CD14-positive monocyte (primary cell): ENCODE results near the gene GFRA4. TPM values are rescaled to one million over a fixed set of nuclear protein-coding genes. Genes with fewer than 3 reads are reported as not detected.

Experiments used
- DNase-seq, 3 donors: peaks; one replicate each; pipeline ENCODE4 v3.0.0-alpha.2; 2011 to 2022
- H2AFZ ChIP-seq: 2 replicates; pipeline ENCODE4 v1.6.0; 2012; ENCODE audit warnings: mild to moderate bottlenecking, low read depth, low read length, inconsistent platforms; ENCODE audit not compliant: insufficient read depth, poor library complexity, severe bottlenecking
- H3K27ac ChIP-seq, 2 donors: 1 replicate in 1 of 2; 2 replicates in 1 of 2; pipeline ENCODE4 v1.5.1; 2012 to 2013; ENCODE audit warnings: low read length in 2 of 2, control low read depth in 1 of 2, inconsistent platforms in 1 of 2, low read depth in 1 of 2, mild to moderate bottlenecking in 1 of 2
- H3K27me3 ChIP-seq, 2 donors: one replicate each; pipeline versions ENCODE4 v1.6.0 to v1.6.1; 2011 to 2013; ENCODE audit warnings: low read length in 2 of 2; ENCODE audit not compliant: control insufficient read depth in 2 of 2, insufficient read depth in 2 of 2
- H3K36me3 ChIP-seq, 2 donors: replicated peaks in 1 of 2; 1 replicate in 1 of 2; 2 replicates in 1 of 2; pipeline versions ENCODE4 v1.5.1 to v1.6.1; 2012 to 2013; ENCODE audit warnings: low read length in 2 of 2, control low read depth in 1 of 2, inconsistent platforms in 1 of 2, mild to moderate bottlenecking in 1 of 2; ENCODE audit not compliant: insufficient read depth in 2 of 2, control insufficient read depth in 1 of 2
- H3K4me1 ChIP-seq, 2 donors: 1 replicate in 1 of 2; 2 replicates in 1 of 2; pipeline versions ENCODE4 v1.5.1 to v1.6.1; 2012 to 2013; ENCODE audit warnings: low read length in 2 of 2, control low read depth in 1 of 2, inconsistent platforms in 1 of 2, mild to moderate bottlenecking in 1 of 2, moderate library complexity in 1 of 2; ENCODE audit not compliant: insufficient read depth in 2 of 2, control insufficient read depth in 1 of 2
- H3K4me2 ChIP-seq: replicated peaks from 2 replicates; pipeline ENCODE3; 2012; ENCODE audit warnings: low read length, moderate library complexity, mild to moderate bottlenecking; ENCODE audit not compliant: poor library complexity, severe bottlenecking; ENCODE audit errors: extremely low read depth
- H3K4me3 ChIP-seq, 3 experiments: fragments of 200-600 bp in 1 of 3; sonication (generic) in 1 of 3; replicated peaks in 1 of 3; 1 replicate in 2 of 3; 2 replicates in 1 of 3; pipeline ENCODE4 v1.5.1; 2011 to 2013; ENCODE audit warnings: low read length in 3 of 3, mild to moderate bottlenecking in 3 of 3, control low read depth in 2 of 3, low read depth in 2 of 3, inconsistent platforms in 1 of 3, moderate library complexity in 1 of 3
- H3K79me2 ChIP-seq: 2 replicates; pipeline ENCODE4 v1.6.0; 2012; ENCODE audit warnings: mild to moderate bottlenecking, control low read depth, inconsistent platforms, low read length, moderate library complexity; ENCODE audit not compliant: insufficient read depth
- H3K9ac ChIP-seq: 2 replicates; pipeline ENCODE4 v1.6.0; 2017; ENCODE audit warnings: low read length, mild to moderate bottlenecking; ENCODE audit not compliant: insufficient read depth, poor library complexity, severe bottlenecking
- H3K9me3 ChIP-seq, 2 donors: replicated peaks in 1 of 2; 1 replicate in 1 of 2; 2 replicates in 1 of 2; pipeline versions ENCODE4 v1.5.1 to v1.6.1; 2012 to 2013; ENCODE audit warnings: low read length in 2 of 2, control low read depth in 1 of 2; ENCODE audit not compliant: control insufficient read depth in 1 of 2, insufficient read depth in 1 of 2
- H4K20me1 ChIP-seq: 2 replicates; pipeline ENCODE4 v1.6.0; 2012; ENCODE audit warnings: mild to moderate bottlenecking, low read length, control low read depth, moderate library complexity; ENCODE audit not compliant: insufficient read depth
- H3K27ac Mint-ChIP-seq, 7 donors: one replicate each; pipeline ENCODE4 v1.8.0; 2020; ENCODE audit warnings: mild to moderate bottlenecking in 7 of 7, mixed read lengths in 7 of 7, moderate library complexity in 6 of 7, inconsistent platforms in 2 of 7
- H3K27me3 Mint-ChIP-seq, 3 donors: one replicate each; pipeline ENCODE4 v1.8.0; 2021 to 2022; ENCODE audit warnings: low read depth in 3 of 3, mild to moderate bottlenecking in 3 of 3, mixed read lengths in 3 of 3, moderate library complexity in 3 of 3, inconsistent platforms in 1 of 3
- H3K36me3 Mint-ChIP-seq, 2 donors: one replicate each; pipeline ENCODE4 v1.8.0; 2020; ENCODE audit warnings: mixed read lengths in 2 of 2, inconsistent platforms in 1 of 2, mild to moderate bottlenecking in 1 of 2
- H3K4me1 Mint-ChIP-seq: one replicate; pipeline ENCODE4 v1.8.0; 2020; ENCODE audit warnings: mild to moderate bottlenecking, mixed read lengths
- H3K4me3 Mint-ChIP-seq, 2 donors: one replicate each; pipeline ENCODE4 v1.8.0; 2020; ENCODE audit warnings: mild to moderate bottlenecking in 2 of 2, mixed read lengths in 2 of 2, moderate library complexity in 1 of 2
- H3K9me3 Mint-ChIP-seq, 7 donors: one replicate each; pipeline ENCODE4 v1.8.0; 2020 to 2022; ENCODE audit warnings: mixed read lengths in 7 of 7, mild to moderate bottlenecking in 6 of 7, moderate library complexity in 6 of 7, inconsistent platforms in 2 of 7
- whole genome bisulfite sequencing: methylation state at CpG from one replicate; pipeline ENCODE4 v1.1.5; 2013; ENCODE audit warnings: missing lambda C conversion rate; ENCODE audit not compliant: insufficient coverage; 5-methylcytosine and 5-hydroxymethylcytosine counted together
- intact Hi-C, 2 donors: fragments of 100-400 bp; cut with micrococcal nuclease; formaldehyde crosslinking; loops; one replicate each; pipeline versions ENCODE4 v1.15.0 to v1.15.1; 2023
- polyA plus RNA-seq, 3 donors: library from polyadenylated mRNA; depleted of rRNA in 1 of 3; unstranded in 2 of 3; stranded (reverse) in 1 of 3; fragments of 300-500 nt in 2 of 3; fragments of >200 nt in 1 of 3; fragmentation: Illumina TruSeq in 2 of 3; gene quantifications; 1 replicate in 2 of 3; 2 replicates in 1 of 3; pipeline ENCODE4 v1.2.3, GENCODE V29; 2012 to 2021
- TF ChIP-seq, protein P1 (sequence below): fragments of 200-600 bp; IDR thresholded peaks from one replicate; pipeline ENCODE4 v1.8.0; 2022; ENCODE audit warnings: antibody characterized with exemption, mild to moderate bottlenecking

GFRA4 gene
- polyA plus RNA-seq, 3 donors: not detected

DNA sequence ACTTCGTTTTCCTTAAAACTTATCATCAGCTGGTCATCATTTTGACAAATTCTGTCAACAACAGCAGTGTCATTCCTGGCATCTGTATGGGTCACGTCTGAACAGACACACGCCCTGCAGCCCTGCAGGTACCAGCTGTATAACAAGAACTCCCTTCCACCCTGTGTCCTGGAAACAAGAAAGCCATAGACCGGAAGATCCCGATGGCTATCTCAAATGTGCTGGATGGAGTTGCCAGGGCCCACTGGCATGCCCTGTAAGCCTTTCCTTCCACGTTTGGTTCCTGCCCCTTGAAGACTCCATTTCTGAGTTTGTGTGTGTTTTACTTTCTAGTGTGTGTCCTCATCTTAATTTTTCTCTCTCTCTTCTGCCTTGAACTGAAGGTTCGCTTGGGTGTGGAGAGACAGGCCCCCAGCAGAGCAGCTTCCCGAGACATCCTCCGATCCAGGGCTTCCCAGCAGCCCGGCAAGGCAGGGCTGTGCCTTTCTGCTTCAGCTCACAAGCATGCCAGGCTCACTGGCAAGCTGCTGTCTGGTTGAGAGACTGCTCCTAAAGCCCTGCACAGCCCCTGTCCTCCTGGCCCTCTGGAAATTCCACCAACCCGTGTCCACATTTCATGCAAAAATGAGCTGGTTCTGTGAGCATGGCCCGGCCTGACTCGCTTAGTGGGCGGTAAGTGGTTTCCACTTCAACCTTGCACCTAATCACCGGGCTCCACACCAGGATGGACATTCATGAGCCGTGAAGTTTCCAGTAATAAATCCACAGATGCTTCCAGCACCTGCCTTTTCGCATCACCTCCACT lies 8.7 kb downstream of the GFRA4 start:
- Histone ChIP-seq H3K27me3 (peaks cover 0 to 4% of the 10 kb centered on the region in 2 donors), H3K4me2 (no peak overlapping the region), H3K36me3 (peaks cover 10 to 17% of the 10 kb centered on the region in 2 donors), H2AFZ (no peak overlapping the region), H4K20me1 (no peaks in the 10 kb centered on the region), H3K4me1 (peaks cover 25 to 28% of the 10 kb centered on the region in 2 donors), H3K9ac (no peak overlapping the region), H3K79me2 (no peaks in the 10 kb centered on the region), H3K9me3 (peaks cover 0 to 2% of the 10 kb centered on the region in 2 donors), H3K27ac (no peak overlapping the region), H3K4me3 (no peak overlapping the region)
- peaks cover 30% of the 10 kb centered on the region for H3K4me1 Mint-ChIP-seq
- H3K9me3 Mint-ChIP-seq: peaks cover 3 to 9% (median 5%) of the 10 kb centered on the region in 7 donors
- 98% methylated on average over 14 of the region's 17 CpGs for WGBS
- intact Hi-C loops: no loop called here
- peaks cover 22% of the 10 kb centered on the region in 2 donors for H3K36me3 Mint-ChIP-seq
- peaks cover 9 to 20% (median 11%) of the 10 kb centered on the region in 3 donors for H3K27me3 Mint-ChIP-seq
- no peak for DNase-seq
- TF ChIP-seq, protein P1, sequence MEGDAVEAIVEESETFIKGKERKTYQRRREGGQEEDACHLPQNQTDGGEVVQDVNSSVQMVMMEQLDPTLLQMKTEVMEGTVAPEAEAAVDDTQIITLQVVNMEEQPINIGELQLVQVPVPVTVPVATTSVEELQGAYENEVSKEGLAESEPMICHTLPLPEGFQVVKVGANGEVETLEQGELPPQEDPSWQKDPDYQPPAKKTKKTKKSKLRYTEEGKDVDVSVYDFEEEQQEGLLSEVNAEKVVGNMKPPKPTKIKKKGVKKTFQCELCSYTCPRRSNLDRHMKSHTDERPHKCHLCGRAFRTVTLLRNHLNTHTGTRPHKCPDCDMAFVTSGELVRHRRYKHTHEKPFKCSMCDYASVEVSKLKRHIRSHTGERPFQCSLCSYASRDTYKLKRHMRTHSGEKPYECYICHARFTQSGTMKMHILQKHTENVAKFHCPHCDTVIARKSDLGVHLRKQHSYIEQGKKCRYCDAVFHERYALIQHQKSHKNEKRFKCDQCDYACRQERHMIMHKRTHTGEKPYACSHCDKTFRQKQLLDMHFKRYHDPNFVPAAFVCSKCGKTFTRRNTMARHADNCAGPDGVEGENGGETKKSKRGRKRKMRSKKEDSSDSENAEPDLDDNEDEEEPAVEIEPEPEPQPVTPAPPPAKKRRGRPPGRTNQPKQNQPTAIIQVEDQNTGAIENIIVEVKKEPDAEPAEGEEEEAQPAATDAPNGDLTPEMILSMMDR: no peak
- no peak overlapping the region for H3K27ac Mint-ChIP-seq
- H3K4me3 Mint-ChIP-seq: no peak overlapping the region

DNA sequence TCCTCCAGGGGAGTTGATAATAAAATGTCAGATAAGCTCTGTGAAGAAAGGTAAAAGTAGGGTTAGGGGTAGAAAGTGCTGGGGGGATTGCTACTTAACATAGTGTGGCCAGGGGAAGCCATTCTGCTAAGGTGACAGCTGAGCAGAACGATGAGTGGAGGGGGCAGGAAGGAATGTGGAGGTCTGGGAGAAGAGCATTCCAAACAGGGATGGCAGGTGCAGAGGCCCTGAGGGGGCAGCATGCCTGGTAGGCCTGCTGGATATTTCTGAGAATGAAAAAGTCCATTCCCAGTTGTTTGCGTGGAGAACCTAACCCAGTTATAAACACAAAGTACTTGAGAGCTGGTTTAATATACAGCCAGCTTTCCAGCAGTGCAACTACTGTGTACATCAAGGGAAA lies 9.3 kb downstream of the GFRA4 start:
- no peak overlapping the region for H3K4me3 Mint-ChIP-seq
- Histone ChIP-seq H3K9me3 (peaks cover 0 to 2% of the 10 kb centered on the region in 2 donors), H2AFZ (no peak overlapping the region), H4K20me1 (no peaks in the 10 kb centered on the region), H3K27ac (no peak overlapping the region), H3K9ac (no peak overlapping the region), H3K4me2 (no peak overlapping the region), H3K36me3 (peaks cover 16 to 23% of the 10 kb centered on the region in 2 donors), H3K27me3 (peaks cover 0 to 4% of the 10 kb centered on the region in 2 donors), H3K4me3 (no peak overlapping the region), H3K79me2 (no peaks in the 10 kb centered on the region), H3K4me1 (peaks cover 19 to 22% of the 10 kb centered on the region in 2 donors)
- TF ChIP-seq, protein P1: no peak
- H3K9me3 Mint-ChIP-seq: peaks cover 3 to 9% (median 4%) of the 10 kb centered on the region in 7 donors
- no peak for DNase-seq
- H3K4me1 Mint-ChIP-seq: peaks cover 24% of the 10 kb centered on the region
- intact Hi-C loops: no loop called here
- no peak overlapping the region for H3K27ac Mint-ChIP-seq
- H3K36me3 Mint-ChIP-seq: peaks cover 24 to 28% of the 10 kb centered on the region in 2 donors
- 100% methylated on average over 2 of the region's 2 CpGs for WGBS
- H3K27me3 Mint-ChIP-seq: peaks cover 4 to 14% (median 8%) of the 10 kb centered on the region in 3 donors
